A673 (cell line): ENCODE data around the gene VPS50. TPM values are rescaled to one million over a fixed set of nuclear protein-coding genes. Genes with fewer than 3 reads are reported as not detected.

Experiments used
- BruUV-seq: library from RNA; stranded (reverse); fragments of 400-500 nt; replicated peaks from 2 replicates; lab custom pipeline; 2021; lab: Mats Ljungman, UMichigan
- CTCF ChIA-PET: fragments of 300-600 bp; sonication (Branson Sonifier 250); formaldehyde crosslinking; loops from one replicate; lab custom pipeline; 2022; ENCODE audit warnings: antibody characterized with exemption; lab: Charles Lee
- POLR2A ChIA-PET: fragments of 300-600 bp; sonication (Branson Sonifier 250); formaldehyde crosslinking; loops from one replicate; lab custom pipeline; 2022; ENCODE audit warnings: antibody characterized with exemption; ENCODE audit not compliant: low non-redundant PET; lab: Charles Lee
- DNase-seq: peaks from one replicate; pipeline ENCODE4 v3.0.0-alpha.2; 2015; ENCODE audit warnings: low spot score
- H3K27ac ChIP-seq: fragments of 200-600 bp; sonication (generic); 2 replicates; pipeline ENCODE4 v1.5.1; 2016; ENCODE audit warnings: mixed run types, low read depth, mild to moderate bottlenecking, mixed read lengths, antibody characterized with exemption, low read length; ENCODE audit not compliant: poor library complexity, severe bottlenecking
- H3K27me3 ChIP-seq: fragments of 200-600 bp; sonication (generic); replicated peaks from 2 replicates; pipeline ENCODE4 v1.6.1; 2017; ENCODE audit warnings: mixed run types, low read depth, mild to moderate bottlenecking, mixed read lengths, antibody characterized with exemption, low read length; ENCODE audit not compliant: insufficient read depth, poor library complexity
- H3K36me3 ChIP-seq: fragments of 200-600 bp; sonication (generic); 2 replicates; pipeline ENCODE4 v1.6.1; 2016; ENCODE audit warnings: mixed run types, mild to moderate bottlenecking, mixed read lengths, antibody characterized with exemption, low read length; ENCODE audit not compliant: insufficient read depth, poor library complexity, severe bottlenecking
- H3K4me1 ChIP-seq: fragments of 200-600 bp; sonication (generic); 2 replicates; pipeline ENCODE4 v1.6.1; 2017; ENCODE audit warnings: mixed run types, mild to moderate bottlenecking, mixed read lengths, antibody characterized with exemption, low read length; ENCODE audit not compliant: insufficient read depth, poor library complexity, severe bottlenecking
- H3K4me3 ChIP-seq: fragments of 200-600 bp; sonication (generic); 2 replicates; pipeline ENCODE4 v1.5.1; 2016; ENCODE audit warnings: low read depth, mixed run types, mild to moderate bottlenecking, mixed read lengths, low read length; ENCODE audit not compliant: poor library complexity, severe bottlenecking
- H3K9me3 ChIP-seq: fragments of 200-600 bp; sonication (generic); 2 replicates; pipeline ENCODE4 v1.6.1; 2016; ENCODE audit warnings: mixed run types, low read depth, mild to moderate bottlenecking, mixed read lengths, antibody characterized with exemption, low read length; ENCODE audit not compliant: poor library complexity, severe bottlenecking
- CTCF ChIP-seq: fragments of 300-800, 200-600 bp; sonication (generic); conservative IDR thresholded peaks from 2 replicates; pipeline ENCODE4 v1.5.1; 2017; ENCODE audit warnings: low read depth, mild to moderate bottlenecking, antibody characterized with exemption, low read length, moderate library complexity, mixed read lengths
- EZH2 ChIP-seq: fragments of 200-600 bp; sonication (generic); IDR thresholded peaks from 2 replicates; pipeline ENCODE4 v1.6.1; 2017; ENCODE audit warnings: borderline replicate concordance, low read depth, mild to moderate bottlenecking, mixed read lengths, antibody characterized with exemption, low read length; ENCODE audit not compliant: poor library complexity, severe bottlenecking
- intact Hi-C: fragments of 100-400 bp; cut with micrococcal nuclease; formaldehyde crosslinking; loops from one replicate; pipeline ENCODE4 v1.10.0; 2022; ENCODE audit not compliant: unreplicated experiment
- total RNA-seq: library from RNA; stranded (reverse); gene quantifications from 2 replicates; pipeline ENCODE4 v1.2.3, GENCODE V29; 2021

Gene VPS50
- total RNA-seq, 1 experiment from 2014 or later = 19.0 TPM

GRCh38 chr7:93211228-93211818 lies 20.8 kb upstream of the VPS50 start:
- Histone ChIP-seq H3K36me3 (no peaks in the 10 kb centered on the region), H3K27ac (no peak overlapping the region), H3K4me1 (no peaks in the 10 kb centered on the region), H3K4me3 (no peak overlapping the region), H3K9me3 (no peaks in the 10 kb centered on the region), H3K27me3 (peaks cover 97% of the 10 kb centered on the region)
- BruUV-seq = no TSS peak
- no peak for TF ChIP-seq CTCF
- TF ChIP-seq EZH2 = no peak
- intact Hi-C loops = no loop called here
- DNase-seq = no peak
- POLR2A ChIA-PET = no interaction called here
- CTCF ChIA-PET = no interaction called here

- H3K27ac ChIP-seq = no peak overlapping the region
- POLR2A ChIA-PET = no interaction called here
- H3K4me1 ChIP-seq = no peaks in the 10 kb centered on the region
- CTCF ChIA-PET = no interaction called here
- TF ChIP-seq CTCF = no peak
- no peak for TF ChIP-seq EZH2
- no peak overlapping the region for H3K4me3 ChIP-seq
- H3K27me3 ChIP-seq = peaks cover 95% of the 10 kb centered on the region
- H3K36me3 ChIP-seq = no peaks in the 10 kb centered on the region
- DNase-seq = no peak
- no peaks in the 10 kb centered on the region for H3K9me3 ChIP-seq
- no TSS peak for BruUV-seq
- intact Hi-C loops = no loop called here
These were observed 19.3 kb upstream of the VPS50 start for GRCh38 chr7:93212881-93213280.

- CTCF ChIA-PET = no interaction called here
- intact Hi-C loops = no loop called here
These were observed 13.0 kb upstream of the VPS50 start for GRCh38 chr7:93218997-93219827.

More at GRCh38 chr7:93218997-93219827, 13.0 kb upstream of the VPS50 start:
- POLR2A ChIA-PET = no interaction called here
- no TSS peak for BruUV-seq
- H3K4me3 ChIP-seq = no peak overlapping the region
- H3K4me1 ChIP-seq = no peaks in the 10 kb centered on the region
- TF ChIP-seq EZH2 = no peak
- H3K27me3 ChIP-seq = peaks cover 64% of the 10 kb centered on the region
- no peaks in the 10 kb centered on the region for H3K9me3 ChIP-seq
- H3K27ac ChIP-seq = no peak overlapping the region
- no peak for DNase-seq
- H3K36me3 ChIP-seq = no peaks in the 10 kb centered on the region
